Left hindlimb (tissue), 1 donor: ENCODE results near the gene PKP2.

Experiments
- DNase-seq: peaks from one replicate; pipeline ENCODE4 v3.0.0-alpha.2; 2018

PKP2 gene

DNA sequence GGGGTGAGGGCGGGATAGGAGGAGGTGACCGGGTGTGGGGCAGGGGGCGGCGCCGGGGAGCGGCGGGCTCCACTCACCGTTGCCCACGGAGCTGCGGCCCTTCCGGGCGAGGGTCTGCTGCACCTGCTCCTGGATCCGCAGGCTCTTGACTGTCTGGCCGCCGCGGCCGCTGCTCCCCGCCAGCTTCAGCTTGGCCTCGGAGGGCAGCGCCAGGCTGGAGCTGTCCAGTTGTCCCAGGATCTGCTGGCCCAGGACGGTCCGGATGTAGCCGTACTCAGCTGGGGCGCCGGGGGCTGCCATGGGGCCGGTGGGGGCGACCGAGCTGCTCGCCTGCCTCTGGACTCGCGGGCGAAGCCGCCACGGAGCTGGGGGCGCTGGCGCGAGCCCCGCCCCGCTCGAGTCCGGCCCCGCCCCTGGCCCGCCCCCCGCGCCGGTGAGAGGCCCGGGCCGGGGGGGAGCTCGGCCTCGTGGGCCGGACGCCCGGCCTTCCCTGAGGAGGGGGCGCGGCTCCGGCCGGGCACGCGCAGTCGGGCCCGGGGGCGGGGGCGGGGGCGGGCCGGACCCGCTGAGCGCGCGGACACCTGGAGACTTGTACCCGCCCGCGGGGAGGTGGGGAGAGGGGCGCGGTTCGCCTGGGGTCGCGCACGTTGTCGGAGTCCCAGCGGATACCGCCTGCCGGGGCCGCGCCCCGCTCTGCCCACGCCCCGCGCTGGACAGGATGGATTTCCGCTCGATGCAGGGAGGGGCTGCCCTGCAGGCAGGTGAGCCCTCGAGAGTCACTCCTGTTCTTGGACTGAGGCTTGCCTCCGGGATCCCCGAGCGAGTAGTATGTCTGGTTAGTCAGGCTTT lies at the start of gene PKP2:
Gene PKP2, minus strand, starts transcription at position 346 of the 849 bp plus-strand sequence. Its CDS starts 46 bp downstream, at position 300.
- peak; percentile 67 for DNase-seq

DNA sequence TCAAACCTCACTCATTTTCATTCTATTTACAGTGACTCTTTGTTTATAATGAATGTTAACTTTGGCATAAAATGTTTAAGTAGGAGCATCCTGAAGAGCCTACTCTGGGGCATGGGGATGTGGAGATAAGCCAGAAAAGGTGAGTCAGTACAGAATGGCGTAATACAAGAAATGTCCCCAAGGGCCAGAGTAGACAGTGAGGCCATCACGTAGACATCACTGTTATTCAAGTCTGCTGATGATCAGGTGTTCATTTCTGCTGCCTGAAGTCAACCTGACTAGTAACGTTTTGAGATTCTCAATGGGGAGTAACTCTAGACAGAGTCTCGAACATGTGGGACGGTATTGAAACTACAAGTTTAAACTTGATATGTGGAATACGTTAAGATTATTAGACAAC lies 47.6 kb upstream of the PKP2 start:
- no peak for DNase-seq

DNA sequence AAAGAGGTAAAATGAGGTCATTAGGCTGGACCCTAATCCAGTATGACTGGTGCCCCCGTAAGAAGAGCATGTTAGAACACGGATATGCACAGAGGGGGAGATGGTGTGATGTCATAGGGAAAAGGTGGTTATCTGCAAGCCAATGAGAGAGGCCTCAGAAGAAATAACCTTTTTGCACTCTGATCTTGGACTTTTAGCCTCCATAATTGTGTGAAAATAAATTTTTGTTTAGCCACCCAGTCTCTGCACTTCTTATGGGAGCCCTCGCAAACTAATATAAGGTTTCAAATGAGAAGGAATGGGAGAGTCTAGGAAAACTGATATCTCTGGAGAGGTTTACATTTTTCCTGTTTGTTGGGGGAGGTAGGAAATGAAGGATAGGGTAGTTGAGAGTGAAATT lies 43.2 kb upstream of the PKP2 start:
- DNase-seq, result no peak

DNA sequence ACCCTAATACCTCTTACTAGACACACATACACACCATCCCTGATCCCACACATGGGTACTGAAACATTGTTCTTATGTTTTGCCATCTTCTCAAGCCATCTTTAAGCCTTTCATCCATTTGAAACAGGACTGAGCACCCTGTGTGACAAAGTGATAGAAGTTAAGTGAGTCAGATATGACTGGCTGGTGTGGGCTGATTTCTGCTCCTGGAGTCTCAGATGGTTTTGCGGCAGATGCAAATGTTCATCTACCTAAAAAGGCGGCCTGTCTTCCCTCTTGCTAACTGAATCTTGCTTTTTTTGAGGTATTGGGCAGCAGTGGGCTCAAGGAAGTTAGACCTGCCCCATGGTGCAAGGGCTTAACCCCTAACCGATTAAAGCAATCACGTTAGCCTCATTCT lies 30.4 kb upstream of the PKP2 start:
- no peak for DNase-seq

DNA sequence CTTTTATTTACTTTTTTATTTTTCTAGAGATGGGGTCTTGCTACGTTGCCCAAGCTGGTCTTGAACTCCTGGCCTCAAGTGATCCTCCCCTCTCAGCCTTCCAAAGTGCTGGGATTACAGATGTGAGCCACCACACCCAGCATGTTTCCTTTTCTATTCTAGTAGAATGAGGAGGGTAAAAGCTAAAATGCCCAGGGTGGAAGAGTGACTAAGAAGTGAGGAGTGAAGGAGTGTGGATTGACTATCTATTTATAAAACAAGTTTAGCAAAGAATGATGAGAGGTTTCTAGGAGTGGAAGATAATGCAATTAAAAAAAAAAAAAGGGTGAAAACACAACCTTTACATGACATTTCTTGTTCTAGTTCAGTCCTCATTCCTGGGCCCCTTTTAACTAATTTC lies 29.8 kb upstream of the PKP2 start:
- DNase-seq, result no peak

DNA sequence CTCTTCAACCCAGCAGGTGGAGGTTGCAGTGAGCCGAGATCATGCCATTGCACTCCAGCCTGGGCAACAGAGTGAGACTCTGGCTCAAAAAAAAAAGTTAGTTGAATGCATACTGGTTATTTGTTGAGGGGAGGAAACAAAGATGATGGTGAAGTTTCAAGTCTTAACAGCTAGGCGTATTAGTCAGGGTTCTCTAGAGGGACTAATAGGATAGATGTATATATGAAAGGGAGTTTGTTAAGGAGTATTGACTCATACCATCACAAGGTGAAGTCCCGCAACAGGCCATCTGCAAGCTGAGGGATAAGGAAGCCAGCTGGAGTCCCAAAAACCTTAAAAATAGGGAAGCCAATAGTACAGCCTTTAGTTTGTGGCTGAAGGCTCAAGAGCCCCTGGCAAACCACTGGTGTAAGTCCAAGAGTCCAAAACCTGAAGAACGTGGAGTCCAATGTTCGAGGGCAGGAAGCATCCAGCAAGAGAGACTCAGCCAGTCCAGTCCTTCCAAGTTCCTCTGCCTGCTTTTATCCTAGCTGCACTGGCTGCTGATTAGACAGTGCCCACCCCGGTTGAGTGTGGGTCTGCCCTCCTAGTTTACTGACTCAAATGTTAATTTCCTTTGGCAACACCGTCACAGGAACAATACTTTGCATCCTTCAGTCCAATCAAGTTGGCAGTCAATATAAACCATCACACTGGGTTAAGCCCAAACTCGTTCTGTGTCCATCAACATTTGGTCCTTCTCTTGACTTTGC lies 26.1 kb upstream of the PKP2 start:
- DNase-seq, result no peak

DNA sequence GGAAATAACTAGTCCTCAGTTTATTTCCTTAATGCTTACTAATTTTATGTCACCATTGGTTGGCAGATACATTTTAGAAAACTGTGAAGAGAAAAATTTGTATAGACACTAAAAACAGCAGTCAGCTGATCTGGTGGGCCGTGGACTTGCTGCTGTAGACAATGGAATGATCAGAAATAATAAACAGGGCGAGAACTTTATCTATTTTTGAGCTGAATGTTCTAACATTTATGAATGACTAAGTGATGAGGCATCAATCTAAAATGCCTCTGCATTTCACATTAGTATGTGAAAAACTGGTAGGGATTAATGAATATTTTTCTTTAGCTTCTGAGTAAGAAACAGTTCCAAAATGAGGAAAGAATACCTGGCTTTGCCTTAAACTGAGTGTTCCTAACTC lies 24.8 kb upstream of the PKP2 start:
- no peak for DNase-seq

DNA sequence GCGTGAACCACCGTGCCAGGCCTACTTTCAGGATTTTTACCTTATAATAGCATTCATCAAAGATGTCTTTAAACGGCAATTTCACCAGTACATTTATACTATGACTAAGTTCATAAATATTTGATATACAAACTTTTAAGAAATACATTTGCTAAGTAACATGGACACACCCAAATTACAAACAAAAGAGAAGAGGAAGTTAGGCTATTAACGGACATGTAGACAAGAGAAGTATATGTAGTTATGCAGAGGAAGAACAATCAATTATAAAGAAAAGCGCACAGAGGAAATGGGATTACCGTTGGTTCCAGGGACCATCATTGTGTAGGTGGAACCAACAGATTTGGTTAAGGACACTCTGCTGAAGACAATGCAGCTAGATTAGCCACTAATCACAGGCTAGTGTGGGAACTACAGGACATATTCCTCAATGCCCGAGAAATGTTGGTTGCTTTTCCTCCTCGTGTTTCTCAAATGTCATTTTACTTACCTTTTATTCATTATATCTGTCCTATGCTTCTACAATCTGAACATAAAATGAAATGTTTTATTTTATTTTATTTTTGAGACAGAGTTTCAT lies 24.0 kb upstream of the PKP2 start:
- DNase-seq, result no peak

DNA sequence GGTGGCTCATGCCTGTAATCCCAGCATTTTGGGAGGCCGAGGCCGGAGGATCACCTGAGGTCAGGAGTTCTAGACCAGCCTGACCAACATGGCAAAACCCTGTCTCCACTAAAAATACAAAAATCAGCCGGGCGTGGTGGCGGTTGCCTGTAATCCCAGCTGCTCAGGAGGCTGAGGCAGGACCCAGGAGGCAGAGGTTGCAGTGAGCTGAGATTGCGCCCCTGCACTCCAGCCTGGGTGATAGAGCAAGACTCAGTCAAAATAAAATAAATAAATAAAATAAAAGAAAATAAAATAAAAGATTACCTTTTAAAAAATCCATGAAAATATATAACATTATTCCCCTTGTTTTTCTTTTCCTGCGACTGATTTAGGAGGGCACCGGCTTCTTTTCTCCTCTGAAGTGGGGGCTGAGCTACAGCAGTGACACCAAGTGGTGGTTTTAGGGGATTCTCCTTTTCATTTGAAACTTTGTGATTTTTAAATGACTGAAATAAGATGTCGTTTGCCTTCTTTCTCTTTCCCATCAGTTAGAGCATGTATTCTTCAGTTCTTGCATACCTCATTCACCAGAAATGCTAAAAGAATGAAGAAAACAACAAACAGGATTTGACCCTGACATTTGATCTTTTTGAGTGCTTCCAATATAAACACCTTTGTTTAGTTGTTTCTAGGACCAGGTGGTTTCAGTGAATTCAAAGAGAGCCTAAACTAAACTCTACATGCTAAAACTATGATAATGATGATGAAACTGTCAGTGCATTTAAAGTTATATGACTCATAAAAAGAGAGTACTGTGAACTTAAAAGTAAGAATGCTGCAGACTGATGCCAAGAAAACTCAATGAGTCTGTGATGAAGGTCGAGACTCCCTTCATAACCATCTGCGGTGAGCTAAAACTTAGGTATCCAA lies 22.6 kb upstream of the PKP2 start:
- DNase-seq, result no peak

DNA sequence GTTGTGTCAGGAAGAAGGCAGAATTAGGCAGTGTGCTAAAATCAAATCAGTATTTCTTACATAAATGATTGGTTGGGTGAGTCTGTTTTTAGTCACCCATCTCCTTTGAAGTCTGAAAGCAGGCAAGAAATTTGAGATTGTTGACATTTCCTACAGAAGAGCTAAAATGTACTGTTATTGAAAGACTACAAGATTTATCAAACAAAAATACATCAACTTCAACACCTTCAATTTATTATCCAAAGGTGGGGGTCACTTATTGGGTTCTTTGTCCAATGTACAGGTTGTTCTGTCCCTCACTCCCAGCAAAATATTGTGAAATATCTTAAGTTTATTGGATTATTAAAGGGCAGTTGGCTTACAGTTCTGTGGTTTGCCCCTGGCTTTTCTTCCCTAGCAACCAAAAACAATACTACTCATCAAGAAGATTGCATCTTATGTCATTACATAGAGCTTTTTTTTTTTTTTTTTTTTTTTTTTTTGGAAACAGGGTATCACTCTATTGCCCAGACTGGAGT lies 20.6 kb upstream of the PKP2 start:
- DNase-seq, result no peak

DNA sequence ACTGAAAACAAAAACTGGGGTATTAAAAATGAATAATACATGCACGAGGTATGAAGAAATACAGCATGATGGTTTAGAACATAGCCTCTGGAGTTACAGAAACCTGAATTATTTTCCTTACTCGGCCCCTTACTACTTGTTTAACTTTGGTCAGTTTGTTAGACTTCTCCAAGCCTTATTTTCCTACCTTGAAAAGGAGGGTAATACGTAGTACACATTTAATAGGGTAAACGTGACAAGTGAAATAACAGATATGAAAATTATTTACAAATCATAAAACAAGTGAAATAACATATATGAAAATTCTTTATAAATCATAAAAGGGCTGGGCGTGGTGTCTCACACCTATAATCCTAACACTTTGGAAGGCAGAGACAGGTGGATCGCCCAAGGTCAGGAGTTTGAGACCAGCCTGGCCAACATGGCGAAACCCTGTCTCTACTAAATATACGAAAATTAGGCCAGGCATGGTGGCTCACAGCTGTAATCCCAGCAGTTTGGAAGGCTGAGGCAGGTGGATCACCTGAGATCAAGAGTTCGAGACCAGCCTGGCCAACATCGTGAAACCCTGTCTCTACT lies 11.4 kb upstream of the PKP2 start:
- no peak for DNase-seq

DNA sequence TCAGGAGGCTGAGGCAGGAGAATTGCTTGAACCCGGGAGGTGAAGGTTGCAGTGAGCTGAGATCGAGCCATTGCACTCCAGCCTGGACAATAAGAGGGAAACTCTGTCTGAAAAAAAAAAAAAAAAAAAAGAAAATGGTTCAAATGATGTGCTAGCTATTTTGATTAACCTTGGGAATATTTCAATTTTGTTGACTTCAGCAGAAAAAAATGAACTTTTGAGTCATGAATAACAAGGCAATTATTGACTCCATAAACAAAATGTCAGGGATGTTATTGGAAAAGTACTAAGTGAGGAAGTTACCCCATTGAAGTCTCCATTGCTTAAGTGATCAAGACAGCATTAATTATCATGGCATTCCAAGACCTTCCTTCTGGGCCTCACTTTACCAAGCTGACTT lies 10.6 kb upstream of the PKP2 start:
- DNase-seq, result no peak

DNA sequence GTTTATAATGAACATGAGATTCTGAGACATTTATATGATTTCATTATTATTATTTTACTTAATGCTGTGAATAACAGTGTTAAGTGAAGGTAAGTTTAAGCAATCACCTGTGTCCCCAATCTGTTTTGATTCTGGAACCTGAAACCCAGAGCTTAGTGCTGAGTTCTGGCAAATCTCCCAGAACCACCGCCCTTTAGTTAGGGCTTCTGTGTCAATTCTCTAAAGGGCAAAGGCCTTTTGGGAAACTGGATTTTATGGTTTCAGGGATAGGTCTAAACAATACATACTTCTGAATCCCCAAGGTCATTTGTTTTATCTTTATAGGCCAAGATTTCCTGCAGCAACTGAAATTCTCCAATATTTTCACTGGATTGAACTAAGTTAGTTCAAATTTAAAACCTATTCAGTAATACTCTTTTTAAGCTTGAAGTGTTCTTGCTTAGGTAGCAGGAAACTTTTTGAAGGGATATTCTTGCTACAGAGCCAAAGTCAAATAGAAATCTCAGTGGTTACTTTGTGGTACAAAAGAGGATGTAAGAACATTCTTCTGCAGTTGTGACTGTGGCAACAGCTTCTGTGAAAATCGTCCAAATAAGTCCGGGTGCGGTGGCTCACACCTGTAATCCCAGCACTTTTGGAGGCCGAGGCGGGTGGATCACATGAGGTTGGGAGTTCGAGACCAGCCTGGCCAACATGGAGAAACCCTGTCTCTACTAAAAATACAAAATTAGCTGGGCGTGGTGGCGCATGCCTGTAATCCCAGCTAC lies 10.0 kb upstream of the PKP2 start:
- DNase-seq, result no peak

DNA sequence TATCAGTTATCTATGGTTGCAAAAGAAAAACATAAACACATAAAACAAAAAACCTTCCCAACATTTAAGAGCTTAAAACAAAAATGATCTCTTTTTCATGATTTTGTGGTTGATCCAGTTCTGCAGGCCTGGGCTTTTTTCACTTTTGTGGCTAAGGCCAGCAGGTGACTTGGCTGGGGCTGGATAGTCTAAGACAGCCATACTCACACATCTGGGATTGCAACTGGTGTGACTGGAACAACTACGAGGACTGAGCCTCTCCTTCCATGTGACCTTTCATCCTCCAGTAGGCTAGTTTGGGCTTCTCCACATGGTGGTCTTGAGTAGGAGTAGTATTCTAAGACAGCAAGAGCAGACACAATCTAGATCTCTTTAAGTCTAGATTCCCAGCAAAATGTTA lies 7.2 kb upstream of the PKP2 start:
- no peak for DNase-seq

DNA sequence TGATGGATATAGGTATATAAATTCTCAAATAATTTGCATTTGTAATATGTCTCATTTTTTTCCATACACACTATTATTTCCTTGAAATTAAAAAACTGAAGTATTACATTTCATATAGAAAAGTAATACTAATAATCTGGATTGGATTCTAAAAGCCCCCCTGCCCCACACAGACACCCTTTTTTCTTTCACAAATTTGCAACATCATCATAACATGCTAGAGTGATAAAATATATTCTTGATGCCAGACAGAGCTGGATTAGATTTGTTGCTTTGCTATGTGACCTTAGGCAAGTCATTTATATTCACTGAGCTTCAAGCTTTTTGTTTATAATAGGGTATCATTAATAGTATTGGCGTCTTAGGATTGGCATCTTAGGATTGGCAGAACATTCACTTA lies 6.7 kb upstream of the PKP2 start:
- DNase-seq, result no peak

DNA sequence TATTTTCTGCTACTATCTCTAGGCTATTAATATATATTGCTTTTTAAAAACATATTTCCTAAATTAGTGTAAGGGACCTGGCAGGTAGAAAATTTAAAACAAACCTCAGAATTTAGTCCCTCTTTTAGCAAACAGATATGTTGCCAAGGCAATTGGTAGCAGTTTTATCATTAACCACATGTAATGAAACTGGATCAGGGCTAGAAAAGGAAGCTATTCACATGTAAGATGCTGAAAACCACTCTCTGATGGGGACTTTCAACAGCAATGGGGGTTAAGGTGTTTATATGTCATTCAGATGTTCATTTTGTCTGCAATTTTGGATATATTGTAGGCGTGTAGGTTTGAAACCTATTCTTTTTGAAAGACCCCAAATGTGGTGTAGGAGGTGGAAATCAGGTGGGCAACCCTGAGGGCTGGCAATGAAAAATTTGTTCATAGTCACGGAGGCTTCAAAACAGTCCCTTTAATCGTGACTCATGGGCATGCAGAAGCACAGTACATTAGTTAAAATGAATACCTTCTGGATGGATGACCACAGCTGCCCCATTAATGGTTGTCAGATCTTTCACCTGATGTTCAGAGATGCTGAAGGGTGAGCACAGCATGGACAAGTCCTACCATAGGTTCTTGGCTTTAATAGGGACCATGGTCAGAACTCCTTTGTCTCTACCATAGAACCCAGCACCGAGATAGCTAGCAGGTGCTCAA lies 5.9 kb upstream of the PKP2 start:
- DNase-seq, result no peak

DNA sequence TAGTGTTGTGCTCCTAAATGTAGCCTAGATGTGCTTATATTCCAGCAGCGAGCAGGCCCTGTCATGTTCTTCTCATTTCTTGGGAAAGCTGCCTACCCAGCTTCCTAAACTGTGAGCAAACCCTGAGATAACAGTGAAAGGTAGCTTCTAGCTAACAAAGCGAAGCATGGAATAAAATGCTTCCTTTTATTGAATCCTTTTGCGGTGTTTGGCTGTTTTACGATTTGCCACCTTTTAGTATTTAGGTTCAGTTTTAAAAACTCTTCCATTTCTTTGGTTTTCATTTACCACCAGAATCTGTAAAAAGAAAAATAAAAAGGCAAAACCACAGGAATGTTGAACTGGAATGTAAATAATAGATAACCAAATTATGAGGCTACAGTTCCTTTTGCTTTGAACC lies 5.0 kb upstream of the PKP2 start:
- DNase-seq, result no peak

DNA sequence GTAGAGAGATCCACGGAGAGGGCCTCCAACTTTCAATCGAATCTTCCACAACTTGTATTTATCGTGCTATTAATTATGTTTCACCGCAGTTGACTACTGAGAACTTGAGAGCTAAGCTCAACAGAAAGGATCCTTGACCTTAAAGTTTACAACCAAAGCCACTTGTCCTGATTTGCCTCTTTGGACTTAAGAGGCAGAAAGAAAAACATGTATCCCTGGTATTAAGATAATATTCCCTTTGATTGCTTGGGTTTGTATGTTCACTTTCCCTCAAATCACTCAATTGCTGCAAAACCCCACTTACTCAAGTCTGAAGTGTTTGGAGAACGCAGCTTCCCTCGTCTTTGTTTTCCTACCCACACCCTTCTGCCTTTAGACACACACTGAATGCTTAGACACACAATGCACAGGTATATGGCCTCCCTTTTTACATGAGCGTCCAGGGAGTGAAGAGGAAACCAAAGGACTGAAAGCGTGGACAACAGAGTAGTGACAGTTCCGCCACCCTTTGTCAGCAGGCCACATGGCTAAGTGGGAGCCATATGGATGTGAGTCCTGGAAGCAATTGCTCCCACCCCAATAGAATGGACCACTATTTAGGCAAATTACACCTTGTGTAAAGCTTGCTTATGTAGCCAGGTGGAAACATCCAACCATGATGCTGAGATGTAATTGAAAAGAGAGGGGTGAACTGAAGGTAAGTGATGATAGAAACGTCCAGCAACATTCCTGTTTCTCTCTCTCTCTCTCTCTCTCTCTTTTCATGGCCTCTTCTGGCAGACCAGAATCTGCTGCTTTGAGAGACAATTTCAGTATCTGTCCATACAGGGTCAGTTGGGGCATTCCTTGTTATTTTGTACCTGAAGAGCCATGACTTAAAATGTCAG lies 1.4 kb upstream of the PKP2 start:
- DNase-seq, result no peak

DNA sequence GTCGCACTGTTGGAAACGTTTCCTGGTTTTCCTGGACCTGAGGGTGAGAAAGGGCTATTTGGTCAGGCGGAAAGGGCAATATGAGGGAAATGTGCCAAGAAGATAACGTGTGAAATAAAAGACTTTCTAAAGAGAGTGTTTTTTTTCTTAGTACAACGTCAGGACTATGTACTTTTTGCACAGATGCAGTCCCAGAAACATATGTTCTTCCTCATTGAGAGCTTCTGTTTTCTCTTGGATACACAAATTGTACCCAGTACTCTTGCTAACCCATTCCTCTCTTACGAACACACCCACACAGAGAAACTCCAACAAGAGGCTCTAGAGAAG lies 669 bp upstream of the PKP2 start:
- DNase-seq, result no peak
